Suprapubic skin (tissue), 4 donors: ENCODE data around the gene PACRG. TPM values are rescaled to one million over a fixed set of nuclear protein-coding genes. Genes with fewer than 3 reads are reported as not detected.

ENCODE experiments used
- DNase-seq, 2 donors: peaks; one replicate each; pipeline ENCODE4 v3.0.0-alpha.2; 2019; ENCODE audit warnings: low spot score in 2 of 2
- H3K27ac ChIP-seq: fragments of 200-600 bp; sonication (generic); one replicate; pipeline ENCODE4 v1.5.1; 2019
- H3K27me3 ChIP-seq: fragments of 200-600 bp; sonication (generic); one replicate; pipeline ENCODE4 v1.5.1; 2019
- H3K36me3 ChIP-seq: fragments of 200-600 bp; sonication (generic); one replicate; pipeline ENCODE4 v1.5.1; 2019
- H3K4me1 ChIP-seq: fragments of 200-600 bp; sonication (generic); one replicate; pipeline ENCODE4 v1.5.1; 2019
- H3K4me3 ChIP-seq: fragments of 200-600 bp; sonication (generic); one replicate; pipeline ENCODE4 v1.5.1; 2019; ENCODE audit warnings: mild to moderate bottlenecking
- H3K9me3 ChIP-seq: fragments of 200-600 bp; sonication (generic); one replicate; pipeline ENCODE4 v1.5.1; 2019
- CTCF ChIP-seq, 2 donors: fragments of 200-600 bp in 1 of 2; fragments of 450-650 bp in 1 of 2; sonication (generic) in 1 of 2; IDR thresholded peaks; one replicate each; pipeline ENCODE4 v1.5.1; 2016 to 2019; ENCODE audit warnings: antibody characterized with exemption in 2 of 2, mild to moderate bottlenecking in 1 of 2, moderate library complexity in 1 of 2
- EP300 ChIP-seq: sonication (generic); formaldehyde crosslinking; IDR thresholded peaks from one replicate; pipeline ENCODE4 v1.6.1; 2017; ENCODE audit warnings: antibody characterized with exemption
- POLR2A ChIP-seq, 2 donors: fragments of 450-650 bp; IDR thresholded peaks; one replicate each; pipeline ENCODE4 v1.6.1; 2017; ENCODE audit warnings: antibody characterized with exemption in 2 of 2, mild to moderate bottlenecking in 2 of 2, moderate library complexity in 2 of 2
- POLR2AphosphoS5 ChIP-seq, 3 donors: sonication (generic); formaldehyde crosslinking; IDR thresholded peaks; one replicate each; pipeline ENCODE4 v1.6.1; 2017; ENCODE audit warnings: antibody characterized with exemption in 3 of 3
- WGBS: methylation state at CpG from one replicate; pipeline ENCODE4 v1.1.5; 2018; 5-methylcytosine and 5-hydroxymethylcytosine counted together
- total RNA-seq, 4 donors: library from RNA; depleted of rRNA; stranded (reverse); fragments of >200 nt; gene quantifications; one replicate each; pipeline ENCODE4 v1.1.0, GENCODE V29; 2016

PACRG gene
- total RNA-seq, 4 donors from 2014 or later = 1.1 to 2.3 (median 2.0) TPM

- WGBS = 89% methylated on average over 2 of the region's 2 CpGs
- no peaks in the 10 kb centered on the region for H3K27me3 ChIP-seq
- TF ChIP-seq POLR2A (IDR thresholded peaks at IDR 0.05) = no peak
- TF ChIP-seq POLR2AphosphoS5 (IDR thresholded peaks at IDR 0.05) = no peak
- no peak for TF ChIP-seq EP300
- no peak for TF ChIP-seq CTCF (IDR thresholded peaks at IDR 0.05)
- no peak overlapping the region for H3K27ac ChIP-seq
- no peak for DNase-seq
- no peak overlapping the region for H3K4me3 ChIP-seq
- H3K4me1 ChIP-seq = no peaks in the 10 kb centered on the region
- H3K9me3 ChIP-seq = no peaks in the 10 kb centered on the region
- H3K36me3 ChIP-seq = no peaks in the 10 kb centered on the region
These were observed 310.5 kb downstream of the PACRG start for GRCh38 chr6:163038317-163038716.

DNA sequence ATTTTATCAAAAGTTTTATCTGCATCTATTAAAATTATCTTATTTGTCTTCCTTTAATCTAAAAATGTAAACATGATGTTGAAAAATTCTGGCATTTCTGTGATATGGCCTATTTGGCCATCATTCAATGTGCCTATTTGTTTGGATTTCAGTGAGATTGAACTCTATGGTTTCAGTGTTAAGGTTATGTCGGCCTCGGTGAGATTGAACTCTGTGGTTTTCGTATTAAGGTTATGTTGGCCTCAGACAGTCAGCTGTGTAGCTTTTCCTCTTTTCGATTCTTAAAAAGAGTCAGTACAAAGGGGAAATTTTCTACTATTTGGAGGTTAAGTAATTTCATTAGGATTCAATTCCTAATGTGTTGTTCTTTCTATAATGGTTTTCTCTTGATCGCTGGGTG is 320.6 kb downstream of the PACRG start:
- TF ChIP-seq POLR2A (IDR thresholded peaks at IDR 0.05) (no peak), POLR2AphosphoS5 (IDR thresholded peaks at IDR 0.05) (no peak), CTCF (IDR thresholded peaks at IDR 0.05) (no peak), EP300 (no peak)
- Histone ChIP-seq H3K4me1 (no peaks in the 10 kb centered on the region), H3K27ac (no peak overlapping the region), H3K9me3 (no peaks in the 10 kb centered on the region), H3K27me3 (no peaks in the 10 kb centered on the region), H3K4me3 (no peak overlapping the region), H3K36me3 (no peaks in the 10 kb centered on the region)
- DNase-seq = no peak
- WGBS = 94% methylated on average over 5 of the region's 5 CpGs

DNA sequence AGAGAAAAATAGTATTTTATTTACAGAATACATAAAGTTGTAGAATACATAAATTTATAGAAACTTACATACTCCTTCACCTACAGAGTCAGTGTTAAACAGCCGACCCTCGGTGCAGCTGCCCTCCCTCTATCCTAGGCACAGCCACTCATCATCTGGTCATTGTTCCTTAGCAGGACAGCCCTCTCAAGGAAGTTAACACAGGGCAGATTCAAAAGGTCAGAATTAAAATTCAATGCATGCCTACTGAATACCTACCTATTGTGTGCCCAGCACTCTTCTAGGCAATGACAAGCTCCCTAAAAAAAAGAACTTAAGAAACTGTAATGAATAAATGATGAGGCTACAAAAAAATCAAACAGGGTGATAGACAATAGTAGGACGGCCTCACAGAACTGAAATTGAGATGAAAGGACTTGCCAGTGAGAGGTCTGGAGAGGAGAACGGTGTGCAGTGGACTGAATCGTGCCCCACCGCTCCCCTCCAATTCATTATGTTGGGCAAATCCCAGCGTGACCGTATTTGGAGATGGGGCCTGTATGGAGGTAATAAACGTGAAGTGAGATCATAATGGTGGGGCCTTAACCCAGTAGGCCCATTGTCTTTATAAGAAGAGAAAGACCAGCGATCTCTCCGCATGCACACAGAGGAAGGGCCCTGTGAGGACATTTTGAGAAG is 326.0 kb downstream of the PACRG start:
- TF ChIP-seq EP300 (no peak), POLR2A (IDR thresholded peaks at IDR 0.05) (no peak), POLR2AphosphoS5 (IDR thresholded peaks at IDR 0.05) (no peak)
- Histone ChIP-seq H3K36me3 (no peaks in the 10 kb centered on the region), H3K9me3 (no peaks in the 10 kb centered on the region), H3K27ac (no peak overlapping the region), H3K4me1 (no peaks in the 10 kb centered on the region), H3K4me3 (no peak overlapping the region), H3K27me3 (no peaks in the 10 kb centered on the region)
- whole genome bisulfite sequencing = 96% methylated on average over 11 of the region's 11 CpGs
- DNase-seq = no peak

DNA sequence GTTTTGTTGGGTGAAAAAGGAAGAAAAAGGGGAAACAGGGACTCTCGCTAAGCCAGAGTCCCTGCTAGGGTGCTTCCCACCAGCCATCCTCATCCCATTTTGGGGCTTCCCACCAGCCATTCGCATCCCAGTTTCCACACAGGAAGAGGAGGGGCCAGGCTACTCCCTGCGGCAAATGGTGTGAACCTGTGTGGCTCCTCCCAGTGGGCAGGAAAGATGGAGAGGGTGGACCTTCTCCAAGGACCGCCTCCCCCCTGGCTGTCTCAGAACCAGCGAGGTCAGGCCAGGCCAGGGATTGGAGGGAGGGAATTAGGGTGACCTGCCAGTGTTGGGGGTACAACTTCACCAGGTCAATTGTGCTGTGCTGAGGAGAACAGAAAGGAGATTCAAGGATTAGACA is 326.9 kb downstream of the PACRG start:
- Histone ChIP-seq H3K9me3 (no peaks in the 10 kb centered on the region), H3K36me3 (no peaks in the 10 kb centered on the region), H3K27me3 (no peaks in the 10 kb centered on the region), H3K4me3 (no peak overlapping the region), H3K27ac (no peak overlapping the region), H3K4me1 (no peaks in the 10 kb centered on the region)
- WGBS = 97% methylated on average over 5 of the region's 5 CpGs
- DNase-seq = no peak
- no peak for TF ChIP-seq EP300
- no peak for TF ChIP-seq POLR2A (IDR thresholded peaks at IDR 0.05)
- no peak for TF ChIP-seq POLR2AphosphoS5 (IDR thresholded peaks at IDR 0.05)
- no peak for TF ChIP-seq CTCF (IDR thresholded peaks at IDR 0.05)

DNA sequence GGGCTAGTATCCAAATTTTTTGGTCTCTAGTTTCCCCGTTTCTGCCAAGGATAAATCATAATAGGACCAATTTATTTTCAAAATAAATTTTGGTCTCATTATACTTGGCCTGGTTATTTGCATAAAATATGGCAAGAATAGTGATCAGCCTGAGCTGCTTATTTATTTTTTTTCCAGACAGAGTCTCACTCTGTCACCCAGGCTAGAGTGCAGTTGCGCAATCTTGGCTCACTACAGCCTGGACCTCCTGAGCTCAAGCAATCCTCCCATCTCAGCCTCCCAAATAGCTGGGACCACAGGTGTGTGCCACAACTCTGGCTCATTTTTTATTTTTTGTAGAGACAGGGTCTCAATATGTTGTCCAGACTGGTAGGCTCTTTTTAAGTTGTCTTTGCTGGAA is 329.5 kb downstream of the PACRG start:
- TF ChIP-seq POLR2A (IDR thresholded peaks at IDR 0.05) = no peak
- TF ChIP-seq CTCF (IDR thresholded peaks at IDR 0.05) = no peak
- TF ChIP-seq EP300 = no peak
- no peak for TF ChIP-seq POLR2AphosphoS5 (IDR thresholded peaks at IDR 0.05)
- DNase-seq = no peak
- H3K27me3 ChIP-seq = no peaks in the 10 kb centered on the region
- H3K36me3 ChIP-seq = no peaks in the 10 kb centered on the region
- H3K4me1 ChIP-seq = no peaks in the 10 kb centered on the region
- H3K4me3 ChIP-seq = no peak overlapping the region
- no peaks in the 10 kb centered on the region for H3K9me3 ChIP-seq
- H3K27ac ChIP-seq = no peak overlapping the region
- 77% methylated on average over 2 of the region's 2 CpGs for WGBS

DNA sequence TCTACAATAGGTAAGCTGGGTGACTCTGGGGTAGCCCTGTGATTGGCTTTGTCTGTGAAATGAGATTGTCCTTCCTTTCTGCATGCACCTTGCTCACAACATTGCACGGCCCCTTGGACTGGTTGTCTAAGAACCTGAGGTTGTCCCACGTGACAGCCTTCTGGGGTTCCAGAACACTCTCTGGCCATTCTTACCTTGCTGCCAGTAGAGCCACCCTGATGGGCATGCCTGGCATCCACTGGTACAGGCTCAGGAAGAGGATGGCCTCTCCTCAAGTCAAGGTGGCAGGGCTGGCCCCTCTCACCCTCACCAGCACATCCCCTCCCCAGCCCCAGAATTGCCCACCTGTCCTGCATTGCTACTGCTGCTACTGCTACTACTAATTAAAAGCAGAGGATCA is 335.0 kb downstream of the PACRG start:
- Histone ChIP-seq H3K36me3 (no peaks in the 10 kb centered on the region), H3K4me3 (no peak overlapping the region), H3K27ac (no peak overlapping the region), H3K4me1 (no peaks in the 10 kb centered on the region), H3K27me3 (no peaks in the 10 kb centered on the region), H3K9me3 (no peaks in the 10 kb centered on the region)
- WGBS = 89% methylated on average over 2 of the region's 2 CpGs
- TF ChIP-seq POLR2A (IDR thresholded peaks at IDR 0.05) (no peak), CTCF (IDR thresholded peaks at IDR 0.05) (no peak), EP300 (no peak), POLR2AphosphoS5 (IDR thresholded peaks at IDR 0.05) (no peak)
- no peak for DNase-seq
